ENCODE results near the gene CAPZA1. TPM values are rescaled to one million over a fixed set of nuclear protein-coding genes. Genes with fewer than 3 reads are reported as not detected.

Gene CAPZA1
- total RNA-seq, 1 donor from 2014 or later, result 20.7 TPM

DNA sequence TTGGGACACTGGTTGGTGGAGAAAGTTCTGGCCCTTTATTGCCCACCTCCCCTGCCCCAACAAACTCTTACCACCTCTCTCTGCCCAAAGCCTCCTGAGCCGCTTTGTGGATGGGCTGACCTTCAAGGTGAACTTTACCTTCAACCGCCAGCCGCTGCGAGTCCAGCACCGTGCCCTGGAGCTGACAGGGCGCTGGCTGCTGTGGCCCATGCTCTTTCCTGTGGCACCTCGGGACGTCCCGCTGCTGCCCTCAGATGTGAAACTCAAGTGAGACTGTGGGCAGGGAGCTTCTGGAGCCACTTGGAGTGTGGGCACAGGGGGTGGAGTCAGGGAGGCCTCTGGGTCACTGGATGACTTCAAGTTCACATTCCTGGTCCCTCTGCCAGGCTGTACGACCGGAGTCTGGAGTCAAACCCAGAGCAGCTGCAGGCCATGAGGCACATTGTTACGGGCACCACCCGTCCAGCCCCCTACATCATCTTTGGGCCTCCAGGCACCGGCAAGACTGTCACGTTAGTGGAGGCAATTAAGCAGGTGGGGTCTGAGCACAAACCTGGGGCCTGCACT, 74.8 kb downstream of the CAPZA1 start:
- ATAC-seq (ENCODE audit: poor library complexity), result no peak
- DNase-seq, result no peak
- intact Hi-C loops (cut with DNase I), result no loop called here

DNA sequence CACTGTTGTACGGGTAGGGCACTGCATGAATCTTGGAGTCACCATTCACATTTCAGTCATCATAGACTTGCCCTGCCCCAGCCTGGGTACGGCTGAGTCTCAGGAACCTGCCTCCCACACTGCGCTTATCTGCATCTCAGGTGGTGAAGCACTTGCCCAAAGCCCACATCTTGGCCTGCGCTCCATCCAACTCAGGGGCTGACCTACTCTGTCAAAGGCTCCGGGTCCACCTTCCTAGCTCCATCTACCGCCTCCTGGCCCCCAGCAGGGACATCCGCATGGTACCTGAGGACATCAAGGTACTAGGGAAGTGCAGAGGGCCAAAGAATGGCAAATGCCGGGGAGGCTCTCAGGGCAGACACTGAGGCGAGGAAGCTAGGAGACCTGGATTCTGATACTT, 75.6 kb downstream of the CAPZA1 start:
- DNase-seq, result no peak
- ATAC-seq (ENCODE audit: poor library complexity), result no peak
- intact Hi-C loops (cut with DNase I), result no loop called here

DNA sequence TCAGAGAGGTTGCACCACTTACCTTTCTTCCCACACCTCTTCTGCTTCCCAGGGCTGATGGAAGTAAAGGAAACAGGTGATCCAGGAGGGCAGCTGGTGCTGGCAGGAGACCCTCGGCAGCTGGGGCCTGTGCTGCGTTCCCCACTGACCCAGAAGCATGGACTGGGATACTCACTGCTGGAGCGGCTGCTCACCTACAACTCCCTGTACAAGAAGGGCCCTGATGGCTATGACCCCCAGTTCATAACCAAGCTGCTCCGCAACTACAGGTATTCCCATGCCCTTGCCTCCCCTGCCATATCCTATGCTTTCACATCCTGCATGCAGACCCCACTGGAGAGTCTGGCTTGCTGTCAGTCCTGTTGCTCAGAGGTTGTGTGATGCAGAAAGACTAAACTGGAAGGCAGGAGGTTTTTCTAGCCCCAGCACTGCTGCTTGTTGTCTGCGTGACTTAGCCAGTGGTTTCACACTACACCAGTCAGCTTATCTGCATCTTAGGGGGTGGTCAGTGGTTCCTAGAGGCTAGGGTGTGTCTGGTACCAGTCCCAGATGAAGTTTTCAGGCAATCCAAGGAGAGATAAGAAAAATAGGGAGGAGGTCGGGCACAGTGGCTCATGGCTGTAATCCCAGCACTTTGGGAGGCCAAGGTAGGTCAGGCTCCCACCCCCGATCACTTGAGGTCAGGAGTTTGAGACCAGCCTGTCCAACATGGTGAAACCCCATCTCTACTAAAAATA, 77.1 kb downstream of the CAPZA1 start:
- intact Hi-C loops (cut with DNase I), result no loop called here
- ATAC-seq (ENCODE audit: poor library complexity), result no peak
- no peak for DNase-seq

DNA sequence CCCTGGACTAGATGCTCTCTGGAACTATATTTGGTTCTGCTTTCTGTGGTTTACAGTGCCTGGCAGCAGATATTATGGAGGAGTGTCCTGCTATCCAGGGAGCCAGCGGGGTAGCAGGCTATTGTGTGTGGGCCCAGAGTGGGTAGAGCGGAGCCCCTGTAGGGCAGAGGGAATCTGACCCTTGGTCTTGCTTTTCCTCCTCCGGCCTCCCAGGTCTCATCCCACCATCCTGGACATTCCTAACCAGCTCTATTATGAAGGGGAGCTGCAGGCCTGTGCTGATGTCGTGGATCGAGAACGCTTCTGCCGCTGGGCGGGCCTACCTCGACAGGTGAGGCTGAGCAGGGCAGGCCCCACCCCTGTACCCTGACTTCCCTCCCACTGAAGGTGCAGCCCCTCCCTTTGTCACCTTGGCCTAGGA, 78.2 kb downstream of the CAPZA1 start:
- no peak for ATAC-seq (ENCODE audit: poor library complexity)
- intact Hi-C loops (cut with DNase I), result no loop called here

DNA sequence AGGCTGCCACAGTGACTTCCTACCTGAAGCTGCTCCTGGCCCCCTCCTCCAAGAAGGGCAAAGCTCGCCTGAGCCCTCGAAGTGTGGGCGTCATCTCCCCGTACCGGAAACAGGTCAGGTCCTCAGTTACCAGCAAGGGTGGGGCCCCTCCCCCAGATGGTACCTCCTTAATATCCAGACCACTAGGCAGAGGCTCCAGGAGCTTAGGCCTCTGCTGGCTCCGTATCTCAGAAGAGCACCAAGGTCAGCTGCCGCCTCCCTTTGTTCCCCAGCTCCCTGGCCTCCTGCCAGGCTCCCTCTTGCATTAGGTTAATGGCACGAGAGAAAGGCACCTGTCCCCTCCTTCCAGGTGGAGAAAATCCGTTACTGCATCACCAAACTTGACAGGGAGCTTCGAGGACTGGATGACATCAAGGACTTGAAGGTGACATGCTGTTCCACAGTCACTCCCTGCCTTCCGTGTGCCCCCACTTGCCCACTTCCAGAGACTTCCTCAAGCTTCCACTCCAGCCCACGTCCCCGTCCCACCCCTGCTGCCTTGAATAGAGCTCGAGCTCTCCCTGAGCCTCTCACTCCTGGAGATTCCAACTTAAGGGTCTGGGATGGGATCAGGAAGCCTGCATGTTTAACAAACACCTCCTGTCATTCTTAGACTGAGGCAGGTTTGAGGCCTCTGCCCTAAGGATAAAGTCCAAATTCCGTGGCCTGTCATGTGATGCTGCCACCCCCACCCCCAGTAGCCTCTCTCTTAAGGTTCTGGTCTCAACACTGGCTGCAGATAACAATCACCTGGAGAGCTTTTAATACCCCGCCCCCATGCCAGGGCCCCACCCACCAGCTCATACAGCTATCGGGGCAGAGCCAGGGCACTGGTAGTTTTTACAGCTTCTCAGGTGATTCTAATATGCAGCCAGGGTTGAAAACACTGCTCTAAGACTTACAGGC, 79.0 kb downstream of the CAPZA1 start:
- intact Hi-C loops (cut with DNase I), result no loop called here
- peak; percentile 3 for ATAC-seq (ENCODE audit: poor library complexity)
- DNase-seq, result peak; percentile 66

More for the DNA sequence above, 78.2 kb downstream of the CAPZA1 start:
- no peak for DNase-seq

DNA sequence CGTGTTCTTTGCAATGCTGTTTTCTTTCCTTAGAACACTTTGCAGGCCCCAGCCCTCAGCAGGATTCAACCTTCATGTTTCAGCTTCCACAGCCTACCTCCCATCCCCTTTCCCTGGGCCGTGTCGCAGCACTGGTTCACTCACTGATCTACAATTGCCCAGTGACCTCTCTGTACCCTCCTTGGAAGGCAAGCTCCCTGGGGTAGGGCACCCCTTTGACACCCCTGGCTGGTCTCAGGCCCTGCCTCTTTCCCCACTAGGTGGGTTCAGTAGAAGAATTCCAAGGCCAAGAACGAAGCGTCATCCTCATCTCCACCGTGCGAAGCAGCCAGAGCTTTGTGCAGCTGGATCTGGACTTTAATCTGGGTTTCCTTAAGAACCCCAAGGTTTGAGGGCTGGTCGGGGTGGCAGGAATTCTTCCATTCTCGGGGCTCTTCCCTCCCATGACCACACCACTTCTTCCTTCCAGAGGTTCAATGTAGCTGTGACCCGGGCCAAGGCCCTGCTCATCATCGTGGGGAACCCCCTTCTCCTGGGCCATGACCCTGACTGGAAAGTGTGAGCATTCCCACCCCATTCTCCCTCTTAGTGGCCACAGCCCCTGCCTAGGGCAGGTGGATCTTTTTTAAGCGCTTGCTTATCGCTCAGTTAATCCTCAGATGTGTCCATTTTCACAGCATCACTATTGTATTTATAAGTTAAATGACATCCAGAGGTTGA, 80.0 kb downstream of the CAPZA1 start:
- ATAC-seq (ENCODE audit: poor library complexity), result no peak
- intact Hi-C loops (cut with DNase I), result no loop called here
- no peak for DNase-seq

DNA sequence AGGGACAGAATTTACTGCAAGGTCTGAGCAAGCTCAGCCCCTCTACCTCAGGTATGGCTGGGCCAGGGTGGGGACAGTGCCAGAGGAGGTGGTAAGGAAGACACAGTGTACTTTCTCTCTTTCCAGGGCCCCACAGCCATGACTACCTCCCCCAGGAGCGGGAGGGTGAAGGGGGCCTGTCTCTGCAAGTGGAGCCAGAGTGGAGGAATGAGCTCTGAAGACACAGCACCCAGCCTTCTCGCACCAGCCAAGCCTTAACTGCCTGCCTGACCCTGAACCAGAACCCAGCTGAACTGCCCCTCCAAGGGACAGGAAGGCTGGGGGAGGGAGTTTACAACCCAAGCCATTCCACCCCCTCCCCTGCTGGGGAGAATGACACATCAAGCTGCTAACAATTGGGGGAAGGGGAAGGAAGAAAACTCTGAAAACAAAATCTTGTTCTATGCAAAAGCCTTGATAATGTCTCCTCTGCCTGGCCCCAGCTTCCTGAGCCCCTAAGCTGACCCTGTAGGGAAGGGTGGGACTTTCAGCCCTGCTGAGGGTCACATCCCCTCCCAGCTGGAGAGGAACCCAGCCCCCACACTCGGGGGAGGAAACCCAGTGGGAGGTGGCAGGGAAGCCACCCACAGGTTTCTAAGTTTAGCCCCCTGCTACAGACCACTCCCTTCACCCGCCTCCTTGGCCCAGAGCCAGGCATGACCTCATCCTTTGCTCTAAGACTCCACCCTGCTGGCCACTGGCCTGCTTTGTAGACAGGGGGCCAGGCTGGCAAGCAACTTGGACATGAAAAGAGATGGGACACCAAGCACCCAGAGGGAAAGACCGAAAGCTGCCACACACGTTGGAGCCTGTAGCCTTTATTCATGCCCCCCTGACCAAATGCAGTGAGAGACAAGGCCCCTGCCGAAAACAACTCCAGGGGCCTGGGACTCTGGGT, 80.9 kb downstream of the CAPZA1 start:
- intact Hi-C loops (cut with DNase I), result no loop called here
- peak; percentile 82 for ATAC-seq (ENCODE audit: poor library complexity)
- peak; percentile 99 for DNase-seq

DNA sequence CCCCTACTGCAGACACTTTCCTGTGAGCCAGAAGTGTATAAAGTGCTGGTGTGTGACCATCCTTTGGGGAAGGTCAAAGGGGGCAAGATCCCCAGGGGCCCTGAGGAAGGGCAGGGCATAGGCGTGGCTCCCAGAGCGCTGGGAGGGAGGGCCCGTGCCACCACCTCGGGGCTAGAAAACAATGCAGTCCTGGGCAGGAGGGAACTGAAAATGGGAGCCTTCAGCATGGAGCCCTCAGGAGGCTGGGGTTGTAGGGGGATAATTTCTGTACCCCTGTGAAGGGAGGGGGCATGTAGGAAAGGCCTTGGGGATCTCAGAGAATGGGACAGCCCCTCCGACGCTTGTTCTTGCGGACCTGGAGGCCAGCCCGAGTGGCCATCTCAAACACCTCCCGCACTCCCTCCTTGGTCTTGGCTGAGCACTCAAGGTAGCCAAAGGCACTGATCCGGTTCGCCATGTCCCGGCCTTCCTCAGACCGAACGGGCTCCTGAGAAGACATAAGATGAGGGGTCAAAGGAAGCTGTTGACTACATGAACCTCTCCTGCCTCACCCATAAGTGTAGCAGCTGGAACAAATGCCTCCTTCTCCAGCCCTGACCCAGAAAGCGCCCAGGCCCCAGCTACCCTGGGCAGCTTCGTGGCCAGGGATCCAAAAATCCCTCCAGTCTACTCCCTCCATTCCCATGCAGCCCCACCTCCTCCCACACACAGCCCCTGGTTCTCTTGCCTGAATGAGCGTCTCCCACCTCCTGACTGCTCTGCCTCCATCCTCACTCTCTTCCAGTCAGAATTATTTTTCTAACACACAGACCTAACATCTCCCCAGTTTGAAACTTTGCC, 81.8 kb downstream of the CAPZA1 start:
- no peak for ATAC-seq (ENCODE audit: poor library complexity)
- DNase-seq, result no peak
- intact Hi-C loops (cut with DNase I), result no loop called here

DNA sequence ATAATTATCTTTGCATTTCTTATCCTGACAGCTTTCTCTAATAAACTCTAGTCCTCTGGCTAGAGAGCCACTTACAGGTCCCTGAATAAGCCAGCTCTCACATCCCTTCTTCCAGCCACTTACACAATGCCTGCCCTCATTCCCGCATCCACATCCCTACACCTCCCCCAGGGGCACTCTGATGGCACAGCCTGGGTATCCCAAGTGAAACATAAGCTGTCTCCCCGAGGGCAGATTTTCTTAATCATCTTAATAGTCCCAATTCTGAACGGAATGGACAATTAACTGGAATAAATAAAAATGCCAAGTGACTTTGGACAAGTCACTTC, 82.4 kb downstream of the CAPZA1 start:
- DNase-seq (no peak), ATAC-seq (ENCODE audit: poor library complexity) (no peak)
- intact Hi-C loops (cut with DNase I), result no loop called here

DNA sequence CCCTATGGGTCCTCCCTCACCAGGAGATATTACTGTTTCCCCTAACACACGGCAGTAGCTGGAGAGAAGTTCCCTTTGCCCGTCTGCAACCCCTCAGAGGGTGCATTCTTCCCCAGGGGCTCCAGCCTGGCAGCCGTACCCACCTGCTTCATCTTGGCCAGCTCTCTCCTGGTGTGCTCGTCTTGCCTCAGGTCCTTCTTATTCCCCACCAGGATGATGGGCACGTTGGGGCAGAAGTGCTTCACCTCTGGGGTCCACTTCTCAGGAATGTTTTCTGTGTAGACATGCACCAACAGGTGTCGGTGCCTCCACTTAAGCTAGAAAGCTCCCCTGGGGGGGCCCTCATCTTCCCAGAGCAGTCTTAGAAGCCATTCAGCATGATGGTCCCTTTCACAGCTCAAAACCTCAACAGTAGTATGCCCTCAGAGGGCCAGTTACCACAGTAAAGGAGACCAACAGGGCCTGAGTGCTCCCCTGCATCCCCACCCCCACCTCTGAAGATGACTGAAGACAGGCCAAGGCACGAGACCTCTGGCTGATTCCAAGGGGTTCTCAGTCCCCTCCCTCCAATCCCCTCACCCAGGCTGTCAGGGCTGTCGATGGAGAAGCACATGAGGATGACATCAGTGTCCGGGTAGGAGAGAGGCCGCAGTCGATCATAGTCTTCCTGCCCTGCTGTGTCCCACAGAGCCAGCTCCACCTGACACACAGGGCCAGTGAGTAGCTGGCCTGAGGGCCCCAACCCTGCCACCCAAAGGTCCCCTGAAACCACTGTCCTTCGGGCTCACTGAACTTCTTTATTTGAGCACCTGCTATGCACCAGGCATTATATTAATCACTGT, 83.0 kb downstream of the CAPZA1 start:
- intact Hi-C loops (cut with DNase I), result no loop called here
- no peak for DNase-seq
- ATAC-seq (ENCODE audit: poor library complexity), result no peak

DNA sequence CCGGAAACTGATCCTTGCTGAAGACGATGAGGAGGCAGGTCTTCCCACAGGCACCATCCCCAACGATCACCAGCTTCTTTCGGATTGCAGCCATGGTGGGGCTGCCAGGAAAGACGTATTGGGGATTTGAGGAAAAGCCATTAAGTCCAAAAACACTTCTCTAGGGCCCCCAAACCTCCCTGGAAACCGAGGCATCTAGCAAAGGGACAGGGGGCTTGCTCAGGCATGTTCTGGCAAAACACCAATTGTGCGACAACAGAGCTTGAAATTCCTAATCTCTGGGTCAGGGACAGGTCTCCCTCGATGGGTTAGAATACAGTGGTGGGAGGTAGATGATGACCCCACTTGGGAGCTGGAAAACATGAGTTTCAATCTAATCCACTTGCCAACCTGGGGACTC, 84.1 kb downstream of the CAPZA1 start:
- intact Hi-C loops (cut with DNase I), result no loop called here
- DNase-seq (no peak), ATAC-seq (ENCODE audit: poor library complexity) (no peak)

DNA sequence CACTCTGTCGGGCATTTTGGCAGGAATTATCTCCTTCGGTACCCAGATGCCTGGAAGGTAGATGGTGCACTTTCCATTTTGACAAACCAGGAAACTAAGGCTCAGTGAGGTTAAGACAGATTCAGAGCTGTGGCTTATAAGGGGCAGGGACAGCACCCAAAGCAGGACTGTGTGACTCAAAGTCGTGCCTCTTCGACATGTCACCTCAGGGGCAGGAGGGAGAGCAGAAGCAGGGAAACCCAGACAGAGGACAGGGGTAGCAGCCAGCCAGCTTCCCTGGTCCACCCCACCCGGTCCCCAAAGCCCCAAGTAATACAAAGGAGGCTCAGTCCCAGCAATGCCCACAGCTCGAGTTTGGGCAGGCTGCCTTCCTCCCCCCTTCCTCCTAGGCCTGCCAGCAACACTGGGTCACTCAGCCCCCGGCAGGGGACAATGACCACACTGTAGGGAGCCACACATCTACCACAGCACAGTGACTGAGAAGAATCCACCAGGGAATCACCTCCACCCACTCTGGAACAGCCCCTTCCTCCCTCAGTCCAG, 84.8 kb downstream of the CAPZA1 start:
- intact Hi-C loops (cut with DNase I), result no loop called here

DNA sequence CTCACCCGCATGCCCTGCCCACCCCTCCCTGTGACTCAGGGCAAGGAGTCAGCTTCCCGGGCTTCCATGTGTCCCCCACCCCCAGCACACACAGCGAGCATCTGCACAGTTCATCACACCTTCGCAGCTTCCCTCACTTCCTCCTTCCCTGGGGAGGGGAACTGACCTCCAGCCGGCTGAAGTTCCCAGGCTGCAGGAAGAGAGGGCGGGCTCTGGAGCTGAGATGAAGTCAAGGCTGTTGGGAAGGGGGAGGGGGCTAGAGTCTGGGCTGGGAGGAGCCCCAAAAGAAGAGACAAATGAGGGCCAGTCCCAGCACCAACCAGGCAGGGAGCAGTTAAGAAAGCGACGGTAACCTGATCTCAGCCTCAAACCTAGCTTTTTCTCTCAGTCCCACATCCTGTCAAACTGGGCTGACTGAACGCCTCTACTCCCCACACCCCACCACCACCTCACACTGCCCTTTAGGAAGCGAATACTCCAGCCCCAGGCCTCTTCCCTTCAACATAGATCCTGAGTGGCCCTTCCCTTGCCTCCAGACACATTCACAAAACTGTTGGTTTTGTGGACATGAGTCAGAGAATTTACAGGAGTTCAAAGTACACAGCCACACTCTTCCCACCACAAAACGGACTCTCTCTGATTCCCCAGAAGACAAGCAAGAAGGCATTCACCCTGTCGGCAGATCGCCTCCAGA, 85.4 kb downstream of the CAPZA1 start:
- intact Hi-C loops (cut with DNase I), result loop anchor here (5.0 kb wide), 1 partner anchor 83 kb away; no protein-coding TSS in a partner anchor
- DNase-seq, result peak; percentile 89
- ATAC-seq (ENCODE audit: poor library complexity), result peak; percentile 53

More for the DNA sequence above, 84.8 kb downstream of the CAPZA1 start:
- no peak for ATAC-seq (ENCODE audit: poor library complexity)
- no peak for DNase-seq

DNA sequence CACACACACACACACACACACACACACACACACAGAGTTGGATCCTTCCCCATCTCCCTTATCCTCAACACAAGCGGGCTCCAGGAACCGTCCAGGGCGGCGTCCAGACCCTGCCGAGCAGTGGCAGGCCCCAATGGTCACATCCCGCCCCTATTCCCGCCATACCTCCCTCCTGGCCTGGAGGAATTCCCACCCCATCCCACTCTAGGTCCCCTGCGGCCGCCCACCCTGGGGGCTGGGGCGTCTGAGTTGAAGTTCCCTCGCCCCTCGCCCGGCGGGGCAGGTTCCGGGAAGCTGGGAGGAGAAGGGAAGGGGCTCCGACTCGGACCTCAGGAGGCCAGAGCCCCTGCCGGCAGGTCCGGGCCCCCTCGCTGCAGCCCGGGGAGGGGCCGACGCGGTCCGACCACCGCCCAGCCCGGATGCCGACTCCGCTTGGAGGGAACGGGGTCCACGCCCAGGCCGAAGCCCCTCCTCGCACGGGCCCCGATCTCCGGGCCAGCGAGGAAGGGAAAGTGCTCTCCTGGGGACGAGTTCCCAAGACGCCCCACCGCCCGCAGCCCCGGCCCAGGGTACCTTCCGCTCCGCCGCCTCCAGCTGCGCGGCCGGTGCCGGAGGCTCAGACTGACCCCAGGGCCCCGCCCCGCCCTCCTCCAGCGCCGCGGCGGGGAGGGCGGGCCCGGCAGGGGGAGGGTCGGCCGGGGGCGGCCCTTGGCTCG, 87.0 kb downstream of the CAPZA1 start, which contains the start of gene RHOC:
TSS of gene RHOC (minus strand) at position 623 of the 716 bp plus-strand sequence. CDS start 3,328 bp downstream, outside the sequence.
- intact Hi-C loops (cut with DNase I), result loop anchor here (2.0 to 5.0 kb wide), 2 partner anchors 32 to 84 kb away; partner anchors contain the start of gene MOV10
- ATAC-seq (ENCODE audit: poor library complexity) (peak; percentile 90), DNase-seq (peak; percentile 83)
